SKM-1 (cell line): ENCODE measurements around the gene MALAT1.
"Not testable (repeated sequence)": the region's sequence is repeated elsewhere in the genome, so short reads cannot be mapped to it uniquely, and the experiment has no call there.

Experiments used
- DNase-seq: peaks from one replicate; lab custom pipeline; 2025; ENCODE audit not compliant: unreplicated experiment; lab: John Stamatoyannopoulos, UW

MALAT1 gene

GRCh38 chr11:65516135-65516968, 17.5 kb downstream of the MALAT1 start:
- DNase-seq = no peak

- not testable (repeated sequence) for DNase-seq
These were observed 20.2 kb downstream of the MALAT1 start for GRCh38 chr11:65518941-65519549.

DNA sequence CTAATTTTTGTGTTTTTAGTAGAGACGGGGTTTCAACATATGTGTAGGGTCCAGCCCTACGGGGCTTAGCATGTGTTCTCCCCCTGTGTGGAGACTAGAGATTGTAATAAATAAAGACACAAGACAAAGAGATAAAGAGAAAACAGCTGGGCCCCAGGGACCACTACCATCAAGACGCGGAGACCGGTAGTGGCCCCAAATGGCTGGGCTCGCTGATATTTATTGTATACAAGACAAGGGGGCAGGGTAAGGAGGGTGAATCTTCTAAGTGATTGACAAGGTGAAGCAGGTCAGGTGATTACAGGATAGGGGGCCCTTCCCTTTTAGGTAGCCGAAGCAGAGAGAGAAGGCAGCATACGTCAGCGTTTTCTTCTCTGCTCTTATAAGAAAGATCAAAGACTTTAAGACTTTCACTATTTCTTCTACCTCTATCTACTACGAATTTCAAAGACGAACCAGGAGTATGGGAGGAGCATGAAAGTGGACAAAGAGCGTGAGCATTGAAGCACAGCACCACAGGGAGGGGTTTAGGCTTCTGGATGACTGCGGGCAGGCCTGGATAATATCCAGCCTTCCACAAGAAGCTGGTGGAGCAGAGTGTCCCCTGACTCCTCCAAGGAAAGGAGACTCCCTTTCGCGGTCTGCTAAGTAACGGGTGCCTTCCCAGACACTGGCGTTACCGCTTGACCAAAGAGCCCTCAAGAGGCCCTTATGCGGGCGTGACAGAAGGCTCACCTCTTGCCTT, 23.1 kb downstream of the MALAT1 start:
- not testable (repeated sequence) for DNase-seq

GRCh38 chr11:65522718-65523630, 24.1 kb downstream of the MALAT1 start:
- not testable (repeated sequence) for DNase-seq

GRCh38 chr11:65523631-65523968, 24.8 kb downstream of the MALAT1 start:
- DNase-seq = not testable (repeated sequence)

GRCh38 chr11:65524014-65524740, 25.3 kb downstream of the MALAT1 start:
- no peak for DNase-seq

GRCh38 chr11:65524741-65525545, 26.1 kb downstream of the MALAT1 start, which contains the start of gene SCYL1:
Gene SCYL1, plus strand, starts transcription at chr11:65525083. Its CDS starts 71 bp downstream, at chr11:65525154.
- peak; percentile 49 for DNase-seq

DNA sequence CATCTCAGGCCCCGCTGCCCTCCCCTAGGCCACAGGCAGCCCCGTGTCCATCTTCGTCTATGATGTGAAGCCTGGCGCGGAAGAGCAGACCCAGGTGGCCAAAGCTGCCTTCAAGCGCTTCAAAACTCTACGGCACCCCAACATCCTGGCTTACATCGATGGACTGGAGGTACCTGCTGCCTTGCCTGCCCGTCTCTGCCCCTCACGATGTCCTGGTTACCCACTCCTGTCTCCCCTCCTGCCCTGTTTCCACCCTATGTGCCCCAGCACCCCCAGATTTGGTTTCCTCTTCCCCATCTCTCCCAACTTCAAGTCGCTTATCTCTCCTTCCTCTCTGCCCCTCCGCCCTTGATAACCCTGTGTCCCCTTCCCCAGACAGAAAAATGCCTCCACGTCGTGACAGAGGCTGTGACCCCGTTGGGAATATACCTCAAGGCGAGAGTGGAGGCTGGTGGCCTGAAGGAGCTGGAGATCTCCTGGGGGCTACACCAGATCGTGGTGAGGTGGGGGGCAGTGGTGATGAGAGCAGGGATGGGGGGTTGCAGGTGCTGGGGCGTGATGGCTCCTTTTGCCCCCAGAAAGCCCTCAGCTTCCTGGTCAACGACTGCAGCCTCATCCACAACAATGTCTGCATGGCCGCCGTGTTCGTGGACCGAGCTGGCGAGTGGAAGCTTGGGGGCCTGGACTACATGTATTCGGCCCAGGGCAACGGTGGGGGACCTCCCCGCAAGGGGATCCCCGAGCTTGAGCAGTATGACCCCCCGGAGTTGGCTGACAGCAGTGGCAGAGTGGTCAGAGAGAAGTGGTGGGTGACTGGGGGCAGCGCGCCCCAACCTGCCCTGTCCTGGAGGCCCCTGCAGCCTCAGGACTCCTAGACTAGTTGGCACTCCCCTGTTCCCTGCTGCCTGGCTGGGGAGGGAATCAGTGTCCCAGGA, 27.0 kb downstream of the MALAT1 start:
- DNase-seq = no peak

DNA sequence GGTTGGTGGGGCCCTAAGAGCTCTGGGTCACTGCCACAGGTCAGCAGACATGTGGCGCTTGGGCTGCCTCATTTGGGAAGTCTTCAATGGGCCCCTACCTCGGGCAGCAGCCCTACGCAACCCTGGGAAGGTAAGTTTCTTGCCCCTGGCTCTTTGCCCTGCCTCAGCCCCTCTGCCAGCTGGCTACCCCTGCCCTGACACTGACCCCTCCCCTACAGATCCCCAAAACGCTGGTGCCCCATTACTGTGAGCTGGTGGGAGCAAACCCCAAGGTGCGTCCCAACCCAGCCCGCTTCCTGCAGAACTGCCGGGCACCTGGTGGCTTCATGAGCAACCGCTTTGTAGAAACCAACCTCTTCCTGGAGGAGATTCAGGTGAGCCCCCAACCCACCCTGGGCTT, 27.9 kb downstream of the MALAT1 start:
- no peak for DNase-seq

DNA sequence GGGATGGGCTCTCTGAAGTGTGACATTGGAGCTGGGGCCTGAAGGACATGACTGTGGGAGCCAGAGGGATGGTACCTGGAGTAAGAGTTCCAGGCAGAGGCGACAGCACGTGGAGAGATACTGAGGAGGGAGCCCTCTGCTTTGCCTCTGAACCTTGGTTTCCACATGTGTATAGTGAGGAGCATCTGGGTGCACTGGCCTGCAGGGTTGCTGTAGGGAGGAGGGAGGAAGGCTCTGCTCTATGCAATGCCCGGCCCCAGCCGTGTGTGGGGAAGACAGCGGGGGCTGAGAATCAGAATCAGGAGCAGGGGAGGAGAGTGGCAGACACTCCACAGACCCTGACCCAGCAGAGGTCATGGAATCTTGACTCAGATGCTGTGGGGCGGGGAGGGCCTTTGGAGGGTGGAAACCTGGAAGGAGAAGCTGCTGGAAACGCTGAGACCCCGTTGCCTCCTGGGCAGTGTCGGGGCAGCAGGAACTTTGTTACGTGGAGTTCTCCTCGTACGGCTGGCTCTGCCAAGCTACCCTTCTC, 30.0 kb downstream of the MALAT1 start:
- DNase-seq = no peak

- no peak for DNase-seq
These were observed 30.8 kb downstream of the MALAT1 start for GRCh38 chr11:65529475-65530156.

DNA sequence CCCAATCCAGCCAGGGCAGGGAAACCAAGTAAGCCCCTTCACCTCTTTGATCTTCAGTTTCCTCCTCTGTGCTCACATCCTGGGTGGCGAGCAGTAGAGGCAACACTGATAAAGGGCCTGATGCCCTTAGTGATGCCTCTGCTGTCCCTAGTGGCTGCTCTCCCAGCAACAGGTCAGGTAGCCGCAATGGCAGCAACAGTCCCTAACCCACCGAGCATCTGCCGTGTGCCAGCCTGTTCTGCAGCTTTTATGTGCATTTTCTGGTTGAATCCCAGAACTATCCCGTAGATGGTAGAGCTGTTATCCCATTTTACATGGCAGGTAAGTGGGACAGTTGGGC, 31.3 kb downstream of the MALAT1 start:
- no peak for DNase-seq

DNA sequence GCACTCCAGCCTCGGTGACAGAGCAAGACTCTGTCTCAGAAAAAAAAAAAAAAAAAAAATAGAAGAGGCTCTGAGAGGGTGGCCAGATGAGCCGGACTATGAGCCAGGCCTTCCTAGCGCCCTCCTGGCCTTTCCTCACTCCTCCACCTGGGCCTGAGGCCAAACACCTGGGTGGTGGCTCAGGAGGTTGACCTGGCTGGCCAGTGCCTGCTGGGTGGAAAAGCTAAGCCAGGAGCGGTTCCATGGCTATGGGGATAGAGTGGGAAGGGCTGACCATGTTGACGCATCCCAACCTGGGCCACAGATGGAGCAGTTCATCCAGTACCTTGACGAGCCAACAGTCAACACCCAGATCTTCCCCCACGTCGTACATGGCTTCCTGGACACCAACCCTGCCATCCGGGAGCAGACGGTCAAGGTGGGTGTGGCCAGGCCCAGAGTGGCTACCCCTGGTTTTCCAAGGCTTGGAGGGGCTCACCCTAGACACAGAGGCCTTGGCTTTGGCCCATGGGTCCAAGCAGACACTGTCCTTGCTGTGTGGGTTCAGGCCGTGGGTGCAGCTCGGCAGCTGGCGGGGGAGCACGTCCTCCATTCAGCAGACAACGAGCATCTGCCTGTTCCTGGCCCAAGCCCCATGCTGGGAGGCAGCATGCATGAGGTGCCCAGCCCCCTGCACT, 33.7 kb downstream of the MALAT1 start:
- DNase-seq = no peak

- no peak for DNase-seq
These were observed 36.3 kb downstream of the MALAT1 start for GRCh38 chr11:65535102-65535501.

- DNase-seq = no peak
These were observed 37.8 kb downstream of the MALAT1 start for GRCh38 chr11:65536412-65537295.

DNA sequence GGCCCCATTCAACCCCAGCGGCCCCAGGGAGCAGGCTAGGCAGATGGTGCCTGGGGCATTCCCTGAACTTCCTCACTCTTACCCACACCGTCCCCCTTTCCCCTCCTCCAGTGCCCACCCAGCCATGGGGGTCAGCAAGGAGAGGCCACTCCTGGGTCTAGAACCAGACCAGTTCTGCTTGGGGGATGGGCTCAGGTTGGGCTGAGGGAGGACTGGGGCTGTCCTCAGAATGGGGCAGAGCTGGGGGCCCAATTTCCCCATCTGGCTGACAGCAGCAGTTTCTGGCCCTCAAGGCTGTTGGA, 38.4 kb downstream of the MALAT1 start:
- no peak for DNase-seq
